ENCODE results near the gene SDF2L1. TPM values are rescaled to one million over a fixed set of nuclear protein-coding genes. Genes with fewer than 3 reads are reported as not detected.

The SDF2L1 gene
- total and polyA plus RNA-seq, 9 of the 15 experiments (the other 6 are each of a cell fraction or from before 2014, with no cell fraction given): 15.1 to 989 (median 124) TPM

DNA sequence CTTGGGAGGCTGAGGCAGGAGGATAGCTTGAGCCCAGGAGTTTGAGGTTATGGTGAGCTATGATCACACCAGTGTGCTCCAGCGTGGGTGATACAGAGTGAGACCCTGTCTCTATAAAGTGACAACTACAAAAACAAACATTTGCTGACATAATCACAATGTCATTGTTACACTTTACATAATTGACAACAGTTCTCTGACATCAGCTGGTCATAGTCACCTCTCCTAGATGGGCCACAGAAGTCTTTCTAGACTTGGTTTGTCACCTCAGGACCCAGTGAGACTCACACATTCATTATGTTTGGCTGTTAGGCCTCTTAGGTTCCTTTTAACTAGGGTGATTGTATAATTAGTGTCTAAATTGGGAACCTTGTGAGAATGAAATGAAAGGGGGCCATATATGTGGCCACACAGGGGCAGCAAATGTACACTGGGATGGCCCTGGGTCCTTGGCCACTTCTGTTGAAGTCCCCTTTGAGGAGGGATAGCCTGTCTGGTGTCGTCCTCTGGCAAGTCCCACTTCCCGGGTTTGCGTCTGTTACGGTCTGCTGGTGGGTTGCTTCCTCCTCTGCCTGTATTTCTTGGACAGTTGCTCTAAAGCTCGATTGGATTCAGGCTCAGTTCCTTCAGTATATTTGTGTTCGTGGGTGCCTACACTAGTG, 17.9 kb downstream of the SDF2L1 start (continued):
- no peak for TF ChIP-seq CHD7 (IDR thresholded peaks at IDR 0.05; ENCODE audit: low read depth, low read length)
- no peak for TF ChIP-seq CBX3 (IDR thresholded peaks at IDR 0.05; ENCODE audit: borderline replicate concordance in 1 of 2, low read length in 2 of 2)
- TF ChIP-seq SIX5 (IDR thresholded peaks at IDR 0.05; ENCODE audit: borderline replicate concordance in 1 of 2, insufficient read depth in 1 of 2, low read depth in 1 of 2, low read length in 2 of 2): no peak
- no peak for TF ChIP-seq MCM3 (IDR thresholded peaks at IDR 0.05)
- peak; percentile 77; the same call in 1 of the 2 replicates for TF ChIP-seq POLR2AphosphoS2 (IDR thresholded peaks at IDR 0.05; ENCODE audit: low read length)
- TF ChIP-seq SMC3 (conservative IDR thresholded peaks at IDR 0.05; ENCODE audit: insufficient read depth, low read depth, low read length): peak; percentile 47
- TF ChIP-seq CTCF (IDR thresholded peaks at IDR 0.05 in 2 of 3, conservative IDR thresholded peaks at IDR 0.05 in 1 of 3; ENCODE audit: insufficient read depth in 2 of 3, low read depth in 1 of 3, low read length in 3 of 3): peak in 2 of 3 experiments; percentile 76 to 80; a peak in 4 of 6 replicates
- TF ChIP-seq RBM22 (IDR thresholded peaks at IDR 0.05; ENCODE audit: low read depth, low read length, poor library complexity, severe bottlenecking): no peak
- TF ChIP-seq DIDO1 (tag; IDR thresholded peaks at IDR 0.05; ENCODE audit: low read depth): no peak
- TF ChIP-seq SREBF1 (IDR thresholded peaks at IDR 0.05; ENCODE audit: borderline replicate concordance, low read depth, low read length): 0 out of 2 replicates have a peak, but pooled peaks have one; percentile 35
- TF ChIP-seq MCM2 (IDR thresholded peaks at IDR 0.05; ENCODE audit: low read depth): no peak
- no peak for TF ChIP-seq PHF8 (IDR thresholded peaks at IDR 0.05; ENCODE audit: borderline replicate concordance, low read length)
- TF ChIP-seq ZNF3 (CRISPR knock-in tag; IDR thresholded peaks at IDR 0.05): no peak
- peak; percentile 89 for TF ChIP-seq MAFF (IDR thresholded peaks at IDR 0.05; ENCODE audit: low read length)
- TF ChIP-seq BHLHE40 (IDR thresholded peaks at IDR 0.05; ENCODE audit: low read length): 0 out of 2 replicates have a peak, but pooled peaks have one; percentile 4
